Medulla oblongata (tissue), 1 donor: ENCODE results near the gene DPYSL5.
"Not testable (repeated sequence)": the region's sequence is repeated elsewhere in the genome, so short reads cannot be mapped to it uniquely, and the experiment has no call there.

ENCODE experiments used
- DNase-seq: peaks from one replicate; pipeline ENCODE4 v3.0.0-alpha.2; 2015; ENCODE audit errors: extremely low spot score

DPYSL5 gene

GRCh38 chr2:26875065-26875634 is 27.2 kb downstream of the DPYSL5 start:
- no peak for DNase-seq

- DNase-seq, result no peak
Observed at GRCh38 chr2:26875808-26876207, 27.9 kb downstream of the DPYSL5 start.

- no peak for DNase-seq
Observed at GRCh38 chr2:26876260-26876659, 28.3 kb downstream of the DPYSL5 start.

GRCh38 chr2:26877276-26877675 is 29.3 kb downstream of the DPYSL5 start:
- no peak for DNase-seq

- no peak for DNase-seq
Observed at GRCh38 chr2:26880161-26880560, 32.2 kb downstream of the DPYSL5 start.

GRCh38 chr2:26880910-26881435 is 33.0 kb downstream of the DPYSL5 start:
- DNase-seq, result no peak

GRCh38 chr2:26882220-26882619 is 34.3 kb downstream of the DPYSL5 start:
- DNase-seq, result not testable (repeated sequence)

- no peak for DNase-seq
Observed at GRCh38 chr2:26883956-26884355, 36.0 kb downstream of the DPYSL5 start.

- no peak for DNase-seq
Observed at GRCh38 chr2:26884486-26884885, 36.6 kb downstream of the DPYSL5 start.

- no peak for DNase-seq
Observed at GRCh38 chr2:26885651-26886329, 37.9 kb downstream of the DPYSL5 start.

- DNase-seq, result no peak
Observed at GRCh38 chr2:26886736-26887135, 38.8 kb downstream of the DPYSL5 start.

GRCh38 chr2:26887151-26887550 is 39.2 kb downstream of the DPYSL5 start:
- DNase-seq, result peak; percentile 62

GRCh38 chr2:26889796-26890195 is 41.9 kb downstream of the DPYSL5 start:
- no peak for DNase-seq

GRCh38 chr2:26890341-26891000 is 42.5 kb downstream of the DPYSL5 start:
- no peak for DNase-seq

GRCh38 chr2:26892133-26892532 is 44.2 kb downstream of the DPYSL5 start:
- no peak for DNase-seq

- DNase-seq, result no peak
Observed at GRCh38 chr2:26892922-26893524, 45.1 kb downstream of the DPYSL5 start.

GRCh38 chr2:26894136-26894535 is 46.2 kb downstream of the DPYSL5 start:
- no peak for DNase-seq

GRCh38 chr2:26897807-26898479 is 50.0 kb downstream of the DPYSL5 start:
- no peak for DNase-seq

- no peak for DNase-seq
Observed at GRCh38 chr2:26898480-26899078, 50.6 kb downstream of the DPYSL5 start.

- DNase-seq, result no peak
Observed at GRCh38 chr2:26899500-26900164, 51.7 kb downstream of the DPYSL5 start.

- no peak for DNase-seq
Observed at GRCh38 chr2:26900831-26901321, 52.9 kb downstream of the DPYSL5 start.
